Daoy (cell line): ENCODE results near the gene PEX11G. TPM values are rescaled to one million over a fixed set of nuclear protein-coding genes. Genes with fewer than 3 reads are reported as not detected.
"Not testable (repeated sequence)": the region's sequence is repeated elsewhere in the genome, so short reads cannot be mapped to it uniquely, and the experiment has no call there.

Experiments
- DNase-seq: peaks from one replicate; pipeline ENCODE4 v3.0.0-alpha.2; 2015; ENCODE audit warnings: low read depth
- total RNA-seq: library from RNA; depleted of rRNA; stranded (reverse); fragments of >200 nt; shearing (Covaris generic); gene quantifications from 2 replicates; pipeline ENCODE4 v1.2.3, GENCODE V29; 2014

PEX11G gene
- total RNA-seq, 1 experiment from 2014 or later = 1.0 TPM

DNA sequence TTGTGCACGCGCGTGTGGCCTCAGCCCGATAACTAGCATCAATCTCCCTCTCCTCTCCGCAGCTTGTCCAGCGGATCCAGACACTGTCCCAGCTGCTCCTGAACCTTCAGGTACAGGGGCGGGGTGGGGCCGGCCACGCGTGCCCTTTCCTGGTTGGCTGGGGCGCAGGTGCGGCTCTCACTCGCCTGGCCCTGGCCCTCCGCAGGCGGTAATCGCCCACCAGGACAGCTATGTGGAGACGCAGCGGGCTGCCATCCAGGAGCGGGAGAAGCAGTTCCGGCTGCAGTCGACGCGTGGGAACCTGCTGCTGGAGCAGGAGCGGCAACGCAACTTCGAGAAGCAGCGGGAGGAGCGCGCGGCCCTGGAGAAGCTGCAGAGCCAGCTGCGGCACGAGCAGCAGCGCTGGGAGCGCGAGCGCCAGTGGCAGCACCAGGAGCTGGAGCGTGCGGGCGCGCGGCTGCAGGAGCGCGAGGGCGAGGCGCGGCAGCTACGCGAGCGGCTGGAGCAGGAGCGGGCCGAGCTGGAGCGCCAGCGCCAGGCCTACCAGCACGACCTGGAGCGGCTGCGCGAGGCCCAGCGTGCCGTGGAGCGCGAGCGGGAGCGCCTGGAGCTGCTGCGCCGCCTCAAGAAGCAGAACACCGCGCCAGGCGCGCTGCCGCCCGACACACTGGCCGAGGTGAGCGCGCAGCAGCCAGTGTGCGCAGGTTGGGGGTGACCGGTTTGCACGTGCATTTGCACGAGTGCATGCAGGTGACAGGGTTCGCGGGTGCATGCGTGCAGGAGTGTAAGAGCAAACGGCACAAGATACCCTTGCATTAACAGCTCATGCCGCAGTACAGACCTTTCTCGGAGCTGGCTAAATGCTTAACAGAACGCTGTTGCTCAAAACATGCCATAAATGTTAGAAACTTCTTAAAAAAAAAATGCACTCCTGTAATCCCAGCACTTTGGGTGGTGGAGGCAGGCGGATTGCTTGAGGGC lies 21.5 kb downstream of the PEX11G start:
- DNase-seq = no peak

DNA sequence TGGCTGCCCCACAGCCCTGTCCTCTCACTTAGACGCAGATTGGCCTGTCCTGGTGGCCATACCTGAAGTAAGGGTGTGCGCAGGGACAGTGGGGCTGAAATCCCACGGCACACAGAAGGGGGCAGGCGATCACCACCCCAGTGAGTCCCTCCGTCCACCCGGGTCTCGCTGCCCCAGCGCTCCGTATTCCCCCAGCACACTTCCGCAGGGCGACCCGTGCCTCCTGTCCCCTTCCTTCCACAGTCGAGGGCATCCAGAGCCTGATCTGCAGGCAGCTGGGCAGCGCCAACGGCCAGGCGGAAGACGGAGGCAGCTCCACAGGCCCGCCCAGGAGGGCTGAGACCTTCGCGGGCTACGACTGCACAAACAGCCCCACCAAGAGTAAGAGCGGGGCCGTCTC lies 25.3 kb downstream of the PEX11G start:
- no peak for DNase-seq

DNA sequence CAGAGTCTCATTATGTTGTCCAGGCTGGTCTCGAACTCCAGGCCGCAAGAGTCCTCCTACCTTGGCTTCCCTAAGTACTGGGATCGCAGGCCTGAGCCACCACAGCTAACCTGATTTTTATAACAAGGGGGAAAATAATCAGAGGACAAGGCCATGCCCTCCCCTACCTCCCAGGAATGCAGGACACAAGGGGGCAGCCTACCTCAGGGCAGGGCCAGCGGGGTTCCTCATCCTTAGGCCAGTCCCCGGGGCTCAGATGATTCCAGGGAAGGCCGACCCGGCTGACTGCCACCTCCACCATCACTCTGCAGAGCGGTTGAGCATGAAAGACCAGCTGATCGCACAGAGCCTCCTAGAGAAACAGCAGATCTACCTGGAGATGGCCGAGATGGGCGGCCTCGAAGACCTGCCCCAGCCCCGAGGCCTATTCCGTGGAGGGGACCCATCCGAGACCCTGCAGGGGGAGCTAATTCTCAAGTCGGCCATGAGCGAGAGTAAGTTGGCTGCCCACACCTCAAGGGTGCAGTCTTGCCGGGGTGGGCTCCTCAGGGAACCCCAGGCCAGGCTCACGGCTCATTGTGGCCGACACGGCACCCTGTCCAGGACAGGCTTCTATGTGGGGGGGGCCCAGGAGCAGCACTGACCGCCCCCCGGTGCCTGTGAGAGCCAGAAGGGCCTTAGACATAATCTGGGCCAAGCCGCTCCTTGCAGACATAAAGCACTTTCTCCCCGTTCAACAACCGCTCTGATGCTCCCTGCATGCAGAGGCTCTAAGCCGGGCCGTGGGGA lies 26.8 kb downstream of the PEX11G start:
- no peak for DNase-seq

- peak; percentile 80 for DNase-seq
These were observed 28.3 kb downstream of the PEX11G start for GRCh38 chr19:7460562-7460966.

DNA sequence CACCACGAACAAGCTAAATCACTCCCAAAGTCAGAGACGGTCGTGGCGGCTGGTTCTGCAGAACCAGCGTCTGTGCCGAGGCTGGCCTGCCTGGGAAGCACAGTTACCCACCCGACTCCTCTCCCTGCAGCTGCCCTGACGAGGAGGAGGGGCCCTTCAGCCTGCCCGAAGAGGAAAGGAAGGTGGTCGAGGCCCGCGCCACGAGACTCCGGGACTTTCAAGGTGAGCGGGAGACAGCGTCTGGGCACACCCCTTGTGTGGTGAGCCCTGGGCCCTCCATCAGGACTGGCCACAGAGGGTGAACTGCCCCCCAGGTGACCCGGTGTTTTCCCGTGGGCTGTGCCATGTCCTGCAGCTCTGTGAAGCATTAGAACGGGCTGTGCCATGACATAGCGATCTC lies 29.1 kb downstream of the PEX11G start:
- no peak for DNase-seq

GRCh38 chr19:7458675-7459074 lies 30.2 kb downstream of the PEX11G start:
- DNase-seq = no peak

DNA sequence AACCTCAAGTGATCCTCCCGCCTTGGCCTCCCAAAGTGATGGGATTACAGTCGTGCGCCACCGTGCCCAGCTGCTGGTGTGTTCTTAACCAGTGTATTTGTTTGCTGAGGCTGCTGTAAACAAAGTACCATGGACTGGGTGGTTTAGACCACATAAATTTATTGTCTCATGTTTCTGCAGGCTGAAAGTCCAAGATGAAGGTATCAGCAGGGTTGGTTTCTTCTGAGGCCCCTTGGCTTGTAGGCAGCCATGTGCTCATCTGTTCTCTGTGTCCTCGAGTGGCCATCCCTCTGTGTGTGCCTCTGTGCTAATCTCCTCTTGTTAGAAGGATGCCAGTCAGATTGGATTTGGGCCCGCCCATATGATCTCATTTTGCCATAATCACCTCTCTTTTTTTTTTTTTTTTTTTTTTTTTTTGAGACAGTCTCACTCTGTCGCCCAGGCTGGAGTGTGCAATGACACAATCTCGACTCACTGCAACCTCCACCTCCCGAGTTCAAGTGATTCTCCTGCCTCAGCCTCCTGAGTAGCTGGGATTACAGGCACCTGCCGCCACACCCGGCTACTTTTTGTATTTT lies 31.8 kb downstream of the PEX11G start:
- peak; percentile 47 for DNase-seq

- DNase-seq = no peak
These were observed 33.1 kb downstream of the PEX11G start for GRCh38 chr19:7455600-7456296.

DNA sequence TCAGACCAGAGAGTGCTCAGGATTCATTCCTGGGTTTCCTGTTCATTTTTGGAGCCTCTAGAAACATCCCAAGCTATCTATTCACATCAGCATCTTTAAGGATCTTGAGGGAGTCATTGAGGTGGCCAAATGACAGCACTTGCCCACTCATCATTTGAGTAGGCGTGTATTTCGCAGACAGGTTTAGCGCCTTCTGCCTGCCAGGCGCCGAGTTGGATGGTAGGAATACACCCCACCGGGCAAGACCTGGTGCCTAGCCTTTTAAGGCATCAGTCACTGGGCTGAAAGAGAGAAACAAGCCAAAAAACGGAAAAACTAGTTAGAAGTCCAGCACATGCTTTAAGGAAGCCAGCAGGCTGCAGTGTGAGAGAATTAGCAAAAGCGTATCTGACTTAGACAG lies 33.8 kb downstream of the PEX11G start:
- DNase-seq = no peak

GRCh38 chr19:7450243-7451223 lies 38.3 kb downstream of the PEX11G start:
- no peak for DNase-seq

GRCh38 chr19:7449391-7450070 lies 39.3 kb downstream of the PEX11G start:
- DNase-seq = not testable (repeated sequence)

GRCh38 chr19:7447648-7448047 lies 41.2 kb downstream of the PEX11G start:
- DNase-seq = no peak

- DNase-seq = no peak
These were observed 43.7 kb downstream of the PEX11G start for GRCh38 chr19:7445104-7445503.

- DNase-seq = no peak
These were observed 44.8 kb downstream of the PEX11G start for GRCh38 chr19:7444042-7444441.

DNA sequence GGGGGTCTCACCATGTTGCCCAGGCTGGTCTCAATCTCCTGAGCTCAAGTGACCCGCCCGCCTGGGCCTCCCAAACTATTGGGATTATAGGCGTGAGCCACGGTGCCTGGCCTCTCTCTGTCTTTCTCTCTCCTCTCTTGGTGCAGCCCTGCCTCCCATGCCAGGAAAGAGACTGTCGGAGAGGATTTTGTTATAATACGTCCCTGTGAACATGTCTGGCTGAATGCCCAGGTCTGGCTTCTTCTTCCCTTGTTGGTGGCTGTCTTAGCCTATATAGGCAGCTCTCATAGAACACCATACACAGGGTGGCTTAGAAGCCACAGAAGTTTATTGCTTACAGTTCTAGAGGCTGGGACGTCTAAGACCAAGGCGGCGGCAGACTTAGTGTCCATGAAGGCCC lies 46.4 kb downstream of the PEX11G start:
- no peak for DNase-seq

DNA sequence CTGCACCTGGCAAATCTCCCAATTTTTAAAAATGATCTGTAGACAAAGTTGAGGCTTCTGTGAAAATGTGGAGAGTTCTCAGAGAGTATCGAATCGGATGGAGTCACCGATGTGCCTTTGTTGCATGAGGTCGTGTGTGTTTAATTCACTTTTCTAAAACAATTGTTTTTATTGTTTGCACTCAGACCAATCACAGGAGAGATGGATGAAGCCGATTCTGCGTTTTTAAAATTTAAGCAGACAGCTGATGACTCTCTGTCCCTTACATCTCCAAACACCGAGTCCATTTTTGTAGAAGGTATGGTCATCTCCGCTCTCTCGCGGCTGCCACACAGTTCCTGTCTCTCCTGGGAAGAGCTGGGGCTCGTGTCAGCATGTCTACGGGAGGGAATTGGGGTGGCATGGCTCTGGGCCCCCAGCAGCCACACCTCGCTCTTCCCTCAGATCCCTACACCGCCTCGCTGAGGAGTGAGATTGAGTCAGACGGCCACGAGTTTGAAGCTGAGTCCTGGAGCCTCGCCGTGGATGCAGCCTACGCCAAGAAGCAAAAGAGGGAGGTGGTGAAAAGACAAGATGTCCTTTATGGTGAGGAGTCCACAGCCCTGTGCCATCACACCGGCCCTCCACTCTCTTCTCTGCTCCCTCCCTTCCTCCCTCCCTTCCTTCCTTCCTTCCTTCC lies 47.2 kb downstream of the PEX11G start:
- no peak for DNase-seq

- DNase-seq = no peak
These were observed 48.5 kb downstream of the PEX11G start for GRCh38 chr19:7440188-7440975.

GRCh38 chr19:7435586-7435985 lies 53.2 kb downstream of the PEX11G start:
- no peak for DNase-seq

GRCh38 chr19:7434391-7434790 lies 54.4 kb downstream of the PEX11G start:
- no peak for DNase-seq
